ENCODE data around the gene MRNIP. TPM values are rescaled to one million over a fixed set of nuclear protein-coding genes. Genes with fewer than 3 reads are reported as not detected.

Gene MRNIP
- total and polyA plus RNA-seq, 2 of the 4 experiments (the other 2 are of a cell fraction), result 6.6 to 24.7 TPM

DNA sequence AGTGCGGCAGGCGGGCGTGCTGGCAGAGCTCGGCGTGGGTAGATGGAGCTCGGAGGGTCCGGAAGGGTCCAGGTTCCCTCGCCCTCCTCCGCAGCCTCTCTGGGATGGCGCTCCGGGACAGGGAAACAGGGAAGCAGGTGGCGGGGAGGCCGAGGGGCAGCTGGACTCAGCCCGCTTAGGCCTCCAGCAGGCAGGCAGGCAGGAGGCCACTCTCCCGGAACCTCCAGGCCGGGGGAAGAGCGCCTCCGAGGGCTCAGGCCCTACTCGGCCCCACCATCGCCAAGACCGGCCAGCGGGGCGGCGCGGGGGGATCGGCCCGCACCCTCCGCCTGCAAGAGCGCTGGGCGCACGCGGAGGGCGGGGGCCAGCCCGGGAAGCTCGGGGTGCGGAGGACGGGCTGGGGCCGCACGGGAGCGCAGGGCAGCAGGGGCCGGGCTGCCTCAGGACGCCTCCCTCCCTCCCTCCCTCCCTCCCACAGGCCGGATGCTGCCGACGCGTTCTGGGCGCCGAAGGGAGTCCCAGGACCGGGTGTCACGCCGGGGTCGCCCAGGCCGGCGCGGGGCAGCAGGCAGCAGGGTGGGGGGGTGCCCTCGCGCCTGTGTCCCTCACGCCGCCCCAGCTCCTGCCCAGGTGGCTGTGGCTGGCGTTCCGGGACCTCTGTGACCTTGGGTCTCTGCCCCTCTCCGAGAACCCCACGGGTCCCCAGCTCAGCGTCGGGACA, 52.9 kb downstream of the MRNIP start:
- intact Hi-C loops (cut with micrococcal nuclease) (loop anchor here (5.0 kb wide), 1 partner anchor 52 kb away; the partner anchor contains the start of gene MRNIP), in situ Hi-C loops (cut with MboI; ENCODE audit: low sequenced_read_pairs) (no loop called here), dilution Hi-C loops (cut with HindIII; ENCODE audit: low sequenced_read_pairs, unreplicated experiment) (no loop called here)
- peaks cover 14% of the 10 kb centered on the region for H3K36me3 ChIP-seq (ENCODE audit: control insufficient read depth, insufficient read depth, low read length)
- peak overlapping the region; percentile 94 for H3K14ac ChIP-seq (replicated peaks; ENCODE audit: low read depth, low read length)
- H3K4me3 ChIP-seq (ENCODE audit: insufficient read depth, low read depth, low read length), result peak overlapping the region; percentile 98
- peaks cover 26 to 57% of the 10 kb centered on the region in 2 experiments for H3K79me1 ChIP-seq (ENCODE audit: low read depth in 1 of 2, low read length in 2 of 2)
- H3K27me3 ChIP-seq (ENCODE audit: control insufficient read depth, insufficient read depth, low read length), result no peaks in the 10 kb centered on the region
- peak overlapping the region; percentile 88 for H2AFZ ChIP-seq (replicated peaks; ENCODE audit: low read length, poor library complexity)
- H3K9me1 ChIP-seq (ENCODE audit: insufficient read depth, low read length), result 0 out of 2 replicates have a peak, but pooled peaks cover 2% of the 10 kb centered on the region
- no peak for DNase-seq
- H3K9me3 ChIP-seq (ENCODE audit: control insufficient read depth, insufficient read depth, low read length), result no peaks in the 10 kb centered on the region
- peak overlapping the region; percentile 85 for H3K4me2 ChIP-seq (ENCODE audit: low read depth, low read length)
- H2BK120ac ChIP-seq (ENCODE audit: low read depth, low read length), result peak overlapping the region; percentile 48; the same call in 1 of the 2 replicates
- H4K91ac ChIP-seq (ENCODE audit: insufficient read depth, low read depth, low read length), result peak overlapping the region; percentile 49; the same call in 1 of the 2 replicates
- H2BK5ac ChIP-seq (ENCODE audit: low read depth, low read length, poor library complexity, severe bottlenecking), result peak overlapping the region; percentile 85
- ChIA-PET POLR2A (ENCODE audit: unreplicated experiment) (no interaction called here), CTCF (no interaction called here)
- no peak overlapping the region for H3K56ac ChIP-seq (ENCODE audit: extremely low read depth, insufficient read depth, low read length)
- H3K23ac ChIP-seq (ENCODE audit: low read depth, low read length), result peak overlapping the region; percentile 17
- peak overlapping the region; percentile 79 for H2AK5ac ChIP-seq (ENCODE audit: low read depth, low read length)
- 10% methylated on average over 15 of the region's 65 CpGs; no CpG with 5 or more reads in 1 of the 2 experiments for WGBS, 2 experiments (ENCODE audit: extremely low coverage in 2 of 2, insufficient read length in 1 of 2)
- no TSS peak for BruUV-seq (replicated peaks)
- peak overlapping the region; percentile 21; the same call in 1 of the 2 replicates for H3K18ac ChIP-seq (ENCODE audit: low read depth, low read length)
- peaks cover 20% of the 10 kb centered on the region for H3K4me1 ChIP-seq (ENCODE audit: control insufficient read depth, insufficient read depth, low read length)
- peak; percentile 36 for ATAC-seq (ENCODE audit: low read depth)
- 0 out of 2 replicates have a peak overlapping the region, but pooled peaks have one; percentile 38 for H4K5ac ChIP-seq (ENCODE audit: low read depth, low read length)
- H2BK20ac ChIP-seq (ENCODE audit: low read depth, low read length), result no peak overlapping the region
- TF ChIP-seq RCOR1 (IDR thresholded peaks at IDR 0.05; ENCODE audit: insufficient replicate concordance, low read length), result no peak
- peak; percentile 31; the same call in 1 of the 2 replicates for TF ChIP-seq MAZ (IDR thresholded peaks at IDR 0.05; ENCODE audit: borderline replicate concordance, low read depth, low read length)
- TF ChIP-seq MXI1 (IDR thresholded peaks at IDR 0.05; ENCODE audit: borderline replicate concordance, low read depth, low read length), result peak; percentile 1; the same call in 1 of the 2 replicates
- H2BK15ac ChIP-seq (ENCODE audit: low read depth, low read length), result no peak overlapping the region
- peak overlapping the region; percentile 89 for H3K27ac ChIP-seq (ENCODE audit: insufficient read depth, low read length)
- peak overlapping the region; percentile 86 for H3K4ac ChIP-seq (ENCODE audit: low read depth, low read length)
- H3K9ac ChIP-seq (ENCODE audit: low read depth, low read length), result peak overlapping the region; percentile 84
- H4K8ac ChIP-seq (ENCODE audit: low read depth in 2 of 2, low read length in 2 of 2), result peak overlapping the region; percentile 53 to 68; a peak in 2 of 4 replicates
- peaks cover 45% of the 10 kb centered on the region for H4K20me1 ChIP-seq (ENCODE audit: insufficient read depth, low read length)
- peak overlapping the region; percentile 91 for H2AK9ac ChIP-seq (replicated peaks; ENCODE audit: low read depth, low read length, poor library complexity)

Measured in IMR-90 (cell line).